Erythroblast (primary cell): ENCODE measurements around the gene ICE2.

Experiments
- GATA1 ChIP-seq: IDR thresholded peaks from 2 replicates; pipeline ENCODE4 v1.6.1; 2011; ENCODE audit warnings: low read depth, mild to moderate bottlenecking, control low read depth, low read length, moderate library complexity
- POLR2A ChIP-seq: IDR thresholded peaks from 2 replicates; pipeline ENCODE4 v1.6.1; 2011; ENCODE audit warnings: mild to moderate bottlenecking, low read length

DNA sequence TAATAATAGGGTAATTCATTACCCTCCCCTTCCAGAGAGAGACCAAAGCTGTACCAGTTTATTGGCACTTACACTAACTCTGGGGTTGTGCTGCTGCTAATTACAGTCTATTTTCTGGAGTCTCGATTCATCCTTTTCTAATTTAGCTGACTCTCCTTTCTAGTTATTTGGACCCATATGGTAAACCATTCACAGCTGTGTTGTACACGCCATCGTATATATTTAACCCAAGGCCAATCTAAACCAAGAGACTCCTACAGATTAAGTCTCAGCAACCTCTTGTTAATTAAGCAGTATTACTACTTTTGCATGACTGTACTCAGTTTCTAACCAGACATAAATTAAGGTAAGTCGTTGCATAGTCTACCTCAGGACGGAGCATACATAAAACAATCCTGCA, 103.6 kb downstream of the ICE2 start:
- TF ChIP-seq GATA1 (no peak), POLR2A (no peak)
